RWPE2 (cell line): ENCODE results near the gene POLDIP2.
A peak's percentile ranks its signal among the peaks of the same experiment; 100 is the strongest.

Experiments used
- ATAC-seq: fragments of 200-7000 bp; cut with Tn5 transposase; 3 replicates; pipeline ENCODE4 v1.9.1; 2021; ENCODE audit warnings: low read depth
- DNase-seq: peaks from one replicate; pipeline ENCODE4 v3.0.0-alpha.2; 2020; ENCODE audit warnings: low spot score
- H3K27ac ChIP-seq: fragments of 450-650 bp; 2 replicates; pipeline ENCODE4 v1.5.1; 2017; ENCODE audit warnings: mild to moderate bottlenecking; ENCODE audit not compliant: poor library complexity, severe bottlenecking
- H3K27me3 ChIP-seq: fragments of 250-450 bp; sonication (Bioruptor Pico); 2 replicates; pipeline ENCODE4 v1.5.1; 2021; ENCODE audit warnings: mild to moderate bottlenecking, moderate library complexity; ENCODE audit not compliant: insufficient read depth, poor library complexity, severe bottlenecking
- H3K36me3 ChIP-seq: fragments of 250-450 bp; sonication (Bioruptor Pico); 2 replicates; pipeline ENCODE4 v1.5.1; 2020; ENCODE audit warnings: low read depth, mild to moderate bottlenecking, moderate library complexity
- H3K4me1 ChIP-seq: fragments of 250-450 bp; sonication (Bioruptor Pico); 2 replicates; pipeline ENCODE4 v1.5.1; 2021; ENCODE audit warnings: mild to moderate bottlenecking, moderate library complexity; ENCODE audit not compliant: insufficient read depth, poor library complexity, severe bottlenecking
- H3K4me3 ChIP-seq: fragments of 250-450 bp; sonication (Bioruptor Pico); 2 replicates; pipeline ENCODE4 v1.5.1; 2021; ENCODE audit warnings: mild to moderate bottlenecking, moderate library complexity; ENCODE audit not compliant: severe bottlenecking
- H3K9me3 ChIP-seq: fragments of 250-450 bp; sonication (Bioruptor Pico); 2 replicates; pipeline ENCODE4 v1.5.1; 2021; ENCODE audit warnings: mild to moderate bottlenecking, moderate library complexity; ENCODE audit not compliant: severe bottlenecking
- CTCF ChIP-seq: fragments of 450-650 bp; IDR thresholded peaks from one replicate; pipeline ENCODE4 v1.5.1; 2017; ENCODE audit warnings: mild to moderate bottlenecking, moderate library complexity; ENCODE audit not compliant: poor library complexity, severe bottlenecking

The POLDIP2 gene

DNA sequence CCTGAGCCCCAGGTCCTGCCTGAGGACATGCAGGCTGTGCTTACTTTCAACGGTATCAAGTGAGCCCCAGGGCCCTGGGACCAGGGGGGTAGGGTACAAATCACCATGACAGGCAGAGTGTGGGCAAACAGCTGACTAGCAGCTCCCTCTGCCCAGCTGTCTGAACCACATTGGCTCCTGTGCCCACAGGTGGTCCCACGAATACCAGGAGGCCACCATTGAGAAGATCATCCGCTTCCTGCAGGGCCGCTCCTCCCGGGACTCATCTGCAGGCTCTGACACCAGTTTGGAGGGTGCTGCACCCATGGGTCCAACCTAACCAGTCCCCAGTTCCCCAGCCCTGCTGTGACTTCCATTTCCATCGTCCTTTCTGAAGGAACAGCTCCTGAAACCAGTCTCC is 38.6 kb upstream of the POLDIP2 start:
- Histone ChIP-seq H3K9me3 (no peaks in the 10 kb centered on the region), H3K4me1 (peaks cover 5% of the 10 kb centered on the region), H3K4me3 (no peak overlapping the region), H3K27ac (no peak overlapping the region), H3K36me3 (peaks cover 23% of the 10 kb centered on the region), H3K27me3 (no peaks in the 10 kb centered on the region)
- DNase-seq (no peak), ATAC-seq (no peak)
- no peak for TF ChIP-seq CTCF

- Histone ChIP-seq H3K27ac (peak overlapping the region; percentile 9), H3K36me3 (peaks cover 17% of the 10 kb centered on the region), H3K27me3 (no peaks in the 10 kb centered on the region), H3K9me3 (no peaks in the 10 kb centered on the region), H3K4me1 (peaks cover 5% of the 10 kb centered on the region), H3K4me3 (no peak overlapping the region)
- TF ChIP-seq CTCF = no peak
- DNase-seq (no peak), ATAC-seq (no peak)
Measured at GRCh38 chr17:28395426-28395825, 38.1 kb upstream of the POLDIP2 start.

- Histone ChIP-seq H3K27ac (peak overlapping the region; percentile 9), H3K27me3 (no peaks in the 10 kb centered on the region), H3K4me3 (no peak overlapping the region), H3K4me1 (peaks cover 5% of the 10 kb centered on the region), H3K36me3 (peaks cover 17% of the 10 kb centered on the region; the same call in 1 of the 2 replicates), H3K9me3 (no peaks in the 10 kb centered on the region)
- peak; percentile 7; the same call in 1 of the 3 replicates for ATAC-seq
- no peak for DNase-seq
- TF ChIP-seq CTCF = no peak
Measured at GRCh38 chr17:28394337-28395116, 37.2 kb upstream of the POLDIP2 start.

- H3K36me3 ChIP-seq = 0 out of 2 replicates have a peak, but pooled peaks cover 6% of the 10 kb centered on the region
- TF ChIP-seq CTCF = no peak
- no peaks in the 10 kb centered on the region for H3K27me3 ChIP-seq
- peaks cover 5% of the 10 kb centered on the region for H3K4me1 ChIP-seq
- H3K27ac ChIP-seq = no peak overlapping the region
- no peak for ATAC-seq
- H3K4me3 ChIP-seq = no peak overlapping the region
- no peak for DNase-seq
- no peaks in the 10 kb centered on the region for H3K9me3 ChIP-seq
Measured at GRCh38 chr17:28392491-28392890, 35.2 kb upstream of the POLDIP2 start.

DNA sequence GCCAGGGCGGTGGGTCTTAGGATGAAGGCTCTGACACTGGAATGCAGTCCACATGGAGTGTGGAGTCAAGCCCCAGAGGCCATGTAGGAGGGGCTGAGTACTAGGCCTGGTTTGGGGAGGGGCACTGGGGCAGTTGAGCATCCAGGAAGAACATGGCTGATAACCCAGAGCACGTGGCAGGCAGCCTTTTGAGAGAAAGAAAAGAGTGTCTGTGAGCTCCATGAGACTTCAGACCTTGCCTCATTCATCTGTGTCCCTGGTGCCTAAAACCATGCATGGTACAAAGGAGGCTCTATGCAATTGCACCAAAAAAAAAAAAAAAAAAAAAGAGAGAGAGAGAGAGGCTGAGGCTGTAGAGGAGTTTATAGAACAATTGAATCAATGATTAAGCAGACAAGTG is 34.1 kb upstream of the POLDIP2 start:
- peak; percentile 19 for DNase-seq
- Histone ChIP-seq H3K9me3 (no peaks in the 10 kb centered on the region), H3K4me1 (peaks cover 5% of the 10 kb centered on the region), H3K27ac (no peak overlapping the region), H3K4me3 (no peak overlapping the region), H3K36me3 (0 out of 2 replicates have a peak, but pooled peaks cover 6% of the 10 kb centered on the region), H3K27me3 (no peaks in the 10 kb centered on the region)
- no peak for TF ChIP-seq CTCF
- ATAC-seq = no peak
